HepG2 (cell line): ENCODE results near the gene ANKRD40. TPM values are rescaled to one million over a fixed set of nuclear protein-coding genes. Genes with fewer than 3 reads are reported as not detected.

Experiments used
- GPN1 ChIP-seq: sonication (generic); formaldehyde crosslinking; IDR thresholded peaks from 2 replicates; pipeline ENCODE4 v1.5.1; 2020; ENCODE audit warnings: missing genetic modification reagents, borderline replicate concordance
- MAFG ChIP-seq: sonication (generic); formaldehyde crosslinking; IDR thresholded peaks from 2 replicates; pipeline ENCODE4 v1.5.1; 2020; ENCODE audit warnings: mild to moderate bottlenecking, missing genetic modification reagents
- MAZ ChIP-seq, 2 experiments: sonication (generic) in 1 of 2; formaldehyde crosslinking in 1 of 2; IDR thresholded peaks; 2 replicates each; pipeline versions ENCODE4 v1.5.0 to v1.6.1; 2012 to 2020; ENCODE audit warnings: low read depth in 2 of 2, mild to moderate bottlenecking in 2 of 2, borderline replicate concordance in 1 of 2, improper control_type of control experiment in 1 of 2, low read length in 1 of 2, missing genetic modification reagents in 1 of 2, moderate library complexity in 1 of 2
- MBD4 ChIP-seq: IDR thresholded peaks from 2 replicates; pipeline ENCODE4 v1.6.1; 2012; ENCODE audit warnings: low read length, inconsistent platforms, borderline replicate concordance
- MXD3 ChIP-seq: IDR thresholded peaks from 2 replicates; pipeline ENCODE4 v1.6.1; 2016; ENCODE audit warnings: mild to moderate bottlenecking, missing biosample characterization, missing genetic modification reagents
- NCOA5 ChIP-seq: sonication (generic); formaldehyde crosslinking; IDR thresholded peaks from 2 replicates; pipeline ENCODE4 v1.4.0; 2020; ENCODE audit warnings: missing genetic modification reagents
- NFYB ChIP-seq: sonication (generic); formaldehyde crosslinking; IDR thresholded peaks from 2 replicates; pipeline ENCODE4 v1.4.0; 2020; ENCODE audit warnings: missing genetic modification reagents
- SAP130 ChIP-seq: IDR thresholded peaks from 2 replicates; pipeline ENCODE4 v1.6.1; 2016; ENCODE audit warnings: low read depth
- SMC3 ChIP-seq: IDR thresholded peaks from 2 replicates; pipeline ENCODE4 v1.6.1; 2011; ENCODE audit warnings: low read length, improper control_type of control experiment
- ZNF749 ChIP-seq: sonication (generic); formaldehyde crosslinking; IDR thresholded peaks from 2 replicates; pipeline ENCODE4 v1.8.0; 2022; ENCODE audit warnings: mild to moderate bottlenecking, missing genetic modification reagents, moderate library complexity, borderline replicate concordance
- ZSCAN25 ChIP-seq: sonication (generic); formaldehyde crosslinking; IDR thresholded peaks from 2 replicates; pipeline ENCODE4 v1.8.0; 2022; ENCODE audit warnings: mild to moderate bottlenecking, missing genetic modification reagents
- polyA plus RNA-seq, 8 experiments: library from polyadenylated mRNA; depleted of rRNA in 3 of 8; stranded (reverse) in 7 of 8; unstranded in 1 of 8; fragments of >200 nt; fragmentation: Illumina TruSeq in 4 of 8; extraction: Trizol in 4 of 8; gene quantifications; 2 replicates each; pipeline versions ENCODE4 v1.2.1 to v1.2.3, GENCODE V29; 2011 to 2016; ENCODE audit warnings: low read depth in 4 of 8, missing spikeins in 1 of 8, mixed read lengths in 1 of 8; ENCODE audit not compliant: insufficient read depth in 1 of 8
- total RNA-seq, 5 experiments: library from RNA; depleted of rRNA; stranded (reverse); fragments of >200 nt; fragmentation: Illumina TruSeq; extraction: Trizol; gene quantifications; 2 replicates each; pipeline ENCODE4 v1.2.3, GENCODE V29; 2016; ENCODE audit warnings: low read depth in 1 of 5
- TF ChIP-seq, protein P1 (sequence below): sonication (generic); formaldehyde crosslinking; IDR thresholded peaks from 2 replicates; pipeline ENCODE4 v1.4.0; 2020; ENCODE audit warnings: low read depth, mild to moderate bottlenecking, missing genetic modification reagents
- TF ChIP-seq, protein P2 (sequence below): sonication (generic); formaldehyde crosslinking; IDR thresholded peaks from 2 replicates; pipeline ENCODE4 v1.5.0; 2020; ENCODE audit warnings: mild to moderate bottlenecking, missing genetic modification reagents, borderline replicate concordance
- TF ChIP-seq, protein P3 (sequence below): sonication (generic); formaldehyde crosslinking; IDR thresholded peaks from 2 replicates; pipeline ENCODE4 v1.9.0; 2022; ENCODE audit warnings: low read depth, missing genetic modification reagents
- TF ChIP-seq, protein P4 (sequence below): IDR thresholded peaks from 2 replicates; pipeline ENCODE4 v1.6.1; 2016; ENCODE audit warnings: low read depth, borderline replicate concordance

ANKRD40 gene
- total and polyA plus RNA-seq, 2 of the 13 experiments (the other 11 are each of a cell fraction or from before 2014, with no cell fraction given) = 35.0 to 46.4 TPM

GRCh38 chr17:50707289-50708049 is at the start of gene ANKRD40 (continued):
- TF ChIP-seq, protein P1, sequence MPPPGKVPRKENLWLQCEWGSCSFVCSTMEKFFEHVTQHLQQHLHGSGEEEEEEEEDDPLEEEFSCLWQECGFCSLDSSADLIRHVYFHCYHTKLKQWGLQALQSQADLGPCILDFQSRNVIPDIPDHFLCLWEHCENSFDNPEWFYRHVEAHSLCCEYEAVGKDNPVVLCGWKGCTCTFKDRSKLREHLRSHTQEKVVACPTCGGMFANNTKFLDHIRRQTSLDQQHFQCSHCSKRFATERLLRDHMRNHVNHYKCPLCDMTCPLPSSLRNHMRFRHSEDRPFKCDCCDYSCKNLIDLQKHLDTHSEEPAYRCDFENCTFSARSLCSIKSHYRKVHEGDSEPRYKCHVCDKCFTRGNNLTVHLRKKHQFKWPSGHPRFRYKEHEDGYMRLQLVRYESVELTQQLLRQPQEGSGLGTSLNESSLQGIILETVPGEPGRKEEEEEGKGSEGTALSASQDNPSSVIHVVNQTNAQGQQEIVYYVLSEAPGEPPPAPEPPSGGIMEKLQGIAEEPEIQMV = peak; percentile 17; the same call in 1 of the 2 replicates
- TF ChIP-seq, protein P2, sequence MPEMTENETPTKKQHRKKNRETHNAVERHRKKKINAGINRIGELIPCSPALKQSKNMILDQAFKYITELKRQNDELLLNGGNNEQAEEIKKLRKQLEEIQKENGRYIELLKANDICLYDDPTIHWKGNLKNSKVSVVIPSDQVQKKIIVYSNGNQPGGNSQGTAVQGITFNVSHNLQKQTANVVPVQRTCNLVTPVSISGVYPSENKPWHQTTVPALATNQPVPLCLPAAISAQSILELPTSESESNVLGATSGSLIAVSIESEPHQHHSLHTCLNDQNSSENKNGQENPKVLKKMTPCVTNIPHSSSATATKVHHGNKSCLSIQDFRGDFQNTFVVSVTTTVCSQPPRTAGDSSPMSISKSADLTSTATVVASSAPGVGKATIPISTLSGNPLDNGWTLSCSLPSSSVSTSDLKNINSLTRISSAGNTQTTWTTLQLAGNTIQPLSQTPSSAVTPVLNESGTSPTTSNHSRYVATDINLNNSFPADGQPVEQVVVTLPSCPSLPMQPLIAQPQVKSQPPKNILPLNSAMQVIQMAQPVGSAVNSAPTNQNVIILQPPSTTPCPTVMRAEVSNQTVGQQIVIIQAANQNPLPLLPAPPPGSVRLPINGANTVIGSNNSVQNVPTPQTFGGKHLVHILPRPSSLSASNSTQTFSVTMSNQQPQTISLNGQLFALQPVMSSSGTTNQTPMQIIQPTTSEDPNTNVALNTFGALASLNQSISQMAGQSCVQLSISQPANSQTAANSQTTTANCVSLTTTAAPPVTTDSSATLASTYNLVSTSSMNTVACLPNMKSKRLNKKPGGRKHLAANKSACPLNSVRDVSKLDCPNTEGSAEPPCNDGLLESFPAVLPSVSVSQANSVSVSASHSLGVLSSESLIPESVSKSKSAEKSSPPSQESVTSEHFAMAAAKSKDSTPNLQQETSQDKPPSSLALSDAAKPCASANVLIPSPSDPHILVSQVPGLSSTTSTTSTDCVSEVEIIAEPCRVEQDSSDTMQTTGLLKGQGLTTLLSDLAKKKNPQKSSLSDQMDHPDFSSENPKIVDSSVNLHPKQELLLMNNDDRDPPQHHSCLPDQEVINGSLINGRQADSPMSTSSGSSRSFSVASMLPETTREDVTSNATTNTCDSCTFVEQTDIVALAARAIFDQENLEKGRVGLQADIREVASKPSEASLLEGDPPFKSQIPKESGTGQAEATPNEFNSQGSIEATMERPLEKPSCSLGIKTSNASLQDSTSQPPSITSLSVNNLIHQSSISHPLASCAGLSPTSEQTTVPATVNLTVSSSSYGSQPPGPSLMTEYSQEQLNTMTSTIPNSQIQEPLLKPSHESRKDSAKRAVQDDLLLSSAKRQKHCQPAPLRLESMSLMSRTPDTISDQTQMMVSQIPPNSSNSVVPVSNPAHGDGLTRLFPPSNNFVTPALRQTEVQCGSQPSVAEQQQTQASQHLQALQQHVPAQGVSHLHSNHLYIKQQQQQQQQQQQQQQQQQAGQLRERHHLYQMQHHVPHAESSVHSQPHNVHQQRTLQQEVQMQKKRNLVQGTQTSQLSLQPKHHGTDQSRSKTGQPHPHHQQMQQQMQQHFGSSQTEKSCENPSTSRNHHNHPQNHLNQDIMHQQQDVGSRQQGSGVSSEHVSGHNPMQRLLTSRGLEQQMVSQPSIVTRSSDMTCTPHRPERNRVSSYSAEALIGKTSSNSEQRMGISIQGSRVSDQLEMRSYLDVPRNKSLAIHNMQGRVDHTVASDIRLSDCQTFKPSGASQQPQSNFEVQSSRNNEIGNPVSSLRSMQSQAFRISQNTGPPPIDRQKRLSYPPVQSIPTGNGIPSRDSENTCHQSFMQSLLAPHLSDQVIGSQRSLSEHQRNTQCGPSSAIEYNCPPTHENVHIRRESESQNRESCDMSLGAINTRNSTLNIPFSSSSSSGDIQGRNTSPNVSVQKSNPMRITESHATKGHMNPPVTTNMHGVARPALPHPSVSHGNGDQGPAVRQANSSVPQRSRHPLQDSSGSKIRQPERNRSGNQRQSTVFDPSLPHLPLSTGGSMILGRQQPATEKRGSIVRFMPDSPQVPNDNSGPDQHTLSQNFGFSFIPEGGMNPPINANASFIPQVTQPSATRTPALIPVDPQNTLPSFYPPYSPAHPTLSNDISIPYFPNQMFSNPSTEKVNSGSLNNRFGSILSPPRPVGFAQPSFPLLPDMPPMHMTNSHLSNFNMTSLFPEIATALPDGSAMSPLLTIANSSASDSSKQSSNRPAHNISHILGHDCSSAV (CRISPR knock-in tag) = 0 out of 2 replicates have a peak, but pooled peaks have one; percentile 20
- TF ChIP-seq ZSCAN25 (CRISPR knock-in tag) (0 out of 2 replicates have a peak, but pooled peaks have one; percentile 46), MBD4 (no peak), SMC3 (peak; percentile 18; the same call in 1 of the 2 replicates), MAZ (IDR thresholded peaks at IDR 0.05; ENCODE audit: borderline replicate concordance, low read depth, low read length) (peak; percentile 98), MAZ (CRISPR knock-in tag; IDR thresholded peaks at IDR 0.05; ENCODE audit: low read depth) (peak; percentile 94), NCOA5 (no peak), MXD3 (peak; percentile 92), MAFG (no peak), ZNF749 (CRISPR knock-in tag) (peak; percentile 61; the same call in 1 of the 2 replicates), GPN1 (CRISPR knock-in tag) (peak; percentile 35; the same call in 1 of the 2 replicates), SAP130 (CRISPR knock-in tag) (peak; percentile 94), NFYB (CRISPR knock-in tag) (no peak)
- TF ChIP-seq, protein P3, sequence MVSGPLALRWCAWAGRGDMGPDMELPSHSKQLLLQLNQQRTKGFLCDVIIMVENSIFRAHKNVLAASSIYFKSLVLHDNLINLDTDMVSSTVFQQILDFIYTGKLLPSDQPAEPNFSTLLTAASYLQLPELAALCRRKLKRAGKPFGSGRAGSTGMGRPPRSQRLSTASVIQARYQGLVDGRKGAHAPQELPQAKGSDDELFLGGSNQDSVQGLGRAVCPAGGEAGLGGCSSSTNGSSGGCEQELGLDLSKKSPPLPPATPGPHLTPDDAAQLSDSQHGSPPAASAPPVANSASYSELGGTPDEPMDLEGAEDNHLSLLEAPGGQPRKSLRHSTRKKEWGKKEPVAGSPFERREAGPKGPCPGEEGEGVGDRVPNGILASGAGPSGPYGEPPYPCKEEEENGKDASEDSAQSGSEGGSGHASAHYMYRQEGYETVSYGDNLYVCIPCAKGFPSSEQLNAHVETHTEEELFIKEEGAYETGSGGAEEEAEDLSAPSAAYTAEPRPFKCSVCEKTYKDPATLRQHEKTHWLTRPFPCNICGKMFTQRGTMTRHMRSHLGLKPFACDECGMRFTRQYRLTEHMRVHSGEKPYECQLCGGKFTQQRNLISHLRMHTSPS (CRISPR knock-in tag) = peak; percentile 62
- TF ChIP-seq, protein P4, sequence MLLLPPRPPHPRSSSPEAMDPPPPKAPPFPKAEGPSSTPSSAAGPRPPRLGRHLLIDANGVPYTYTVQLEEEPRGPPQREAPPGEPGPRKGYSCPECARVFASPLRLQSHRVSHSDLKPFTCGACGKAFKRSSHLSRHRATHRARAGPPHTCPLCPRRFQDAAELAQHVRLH = peak; percentile 94
